H1 (cell line): Measurements from ENCODE around the gene FBXO39. TPM values are rescaled to one million over a fixed set of nuclear protein-coding genes. Genes with fewer than 3 reads are reported as not detected.

Experiments used
- BRCA1 ChIP-seq: IDR thresholded peaks from 2 replicates; pipeline ENCODE4 v1.6.1; 2012; ENCODE audit warnings: low read depth, low read length, improper control_type of control experiment
- CEBPB ChIP-seq: IDR thresholded peaks from 2 replicates; pipeline ENCODE4 v1.6.1; 2012; ENCODE audit warnings: low read depth, low read length
- CHD2 ChIP-seq: IDR thresholded peaks from 2 replicates; pipeline ENCODE4 v1.6.1; 2012; ENCODE audit warnings: low read length, improper control_type of control experiment
- SP1 ChIP-seq: IDR thresholded peaks from 2 replicates; pipeline ENCODE4 v1.6.1; 2011; ENCODE audit warnings: low read depth, low read length
- SUZ12 ChIP-seq: fragments of 200-600 bp; sonication (generic); IDR thresholded peaks from 2 replicates; pipeline ENCODE4 v1.6.1; 2012; ENCODE audit warnings: mild to moderate bottlenecking, inconsistent platforms, low read length, moderate library complexity, mixed read lengths
- YY1 ChIP-seq: IDR thresholded peaks from 2 replicates; pipeline ENCODE4 v1.6.1; 2011; ENCODE audit warnings: low read depth, mild to moderate bottlenecking, low read length
- polyA plus RNA-seq, 7 experiments: library from polyadenylated mRNA; depleted of rRNA in 3 of 7; stranded (reverse) in 5 of 7; unstranded in 2 of 7; fragments of >200 nt in 5 of 7; fragments of 200-250 nt in 2 of 7; gene quantifications; 1 replicate in 5 of 7; 2 replicates in 1 of 7; 4 replicates in 1 of 7; pipeline versions ENCODE4 v1.2.1 to v1.2.3, GENCODE V29; 2011 to 2013; ENCODE audit warnings: missing spikeins in 2 of 7, mixed read lengths in 2 of 7
- total RNA-seq: library from RNA; stranded (reverse); fragmentation: NEBNext Ultra II Directional; extraction: Animal tissue kit (Norgen Biotek cat#: 25700); gene quantifications from 2 replicates; pipeline ENCODE4 v1.2.1, GENCODE V29; 2021
- TF ChIP-seq, protein P1 (sequence below), 3 experiments: IDR thresholded peaks; 1 replicate in 2 of 3; 2 replicates in 1 of 3; pipeline versions ENCODE4 v1.5.1 to v1.6.1; 2011; ENCODE audit warnings: low read length in 3 of 3, mild to moderate bottlenecking in 3 of 3, inconsistent platforms in 2 of 3, low read depth in 1 of 3, moderate library complexity in 1 of 3; ENCODE audit not compliant: insufficient read depth in 1 of 3; ENCODE audit errors: control extremely low read depth in 1 of 3

Gene FBXO39
- total and polyA plus RNA-seq, 2 of the 8 experiments (the other 6 are each of a cell fraction or from before 2014, with no cell fraction given): 0.12 to 0.22 TPM

- TF ChIP-seq, protein P1, sequence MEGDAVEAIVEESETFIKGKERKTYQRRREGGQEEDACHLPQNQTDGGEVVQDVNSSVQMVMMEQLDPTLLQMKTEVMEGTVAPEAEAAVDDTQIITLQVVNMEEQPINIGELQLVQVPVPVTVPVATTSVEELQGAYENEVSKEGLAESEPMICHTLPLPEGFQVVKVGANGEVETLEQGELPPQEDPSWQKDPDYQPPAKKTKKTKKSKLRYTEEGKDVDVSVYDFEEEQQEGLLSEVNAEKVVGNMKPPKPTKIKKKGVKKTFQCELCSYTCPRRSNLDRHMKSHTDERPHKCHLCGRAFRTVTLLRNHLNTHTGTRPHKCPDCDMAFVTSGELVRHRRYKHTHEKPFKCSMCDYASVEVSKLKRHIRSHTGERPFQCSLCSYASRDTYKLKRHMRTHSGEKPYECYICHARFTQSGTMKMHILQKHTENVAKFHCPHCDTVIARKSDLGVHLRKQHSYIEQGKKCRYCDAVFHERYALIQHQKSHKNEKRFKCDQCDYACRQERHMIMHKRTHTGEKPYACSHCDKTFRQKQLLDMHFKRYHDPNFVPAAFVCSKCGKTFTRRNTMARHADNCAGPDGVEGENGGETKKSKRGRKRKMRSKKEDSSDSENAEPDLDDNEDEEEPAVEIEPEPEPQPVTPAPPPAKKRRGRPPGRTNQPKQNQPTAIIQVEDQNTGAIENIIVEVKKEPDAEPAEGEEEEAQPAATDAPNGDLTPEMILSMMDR (IDR thresholded peaks at IDR 0.05; ENCODE audit: control extremely low read depth in 1 of 3, insufficient read depth in 1 of 3, low read depth in 1 of 3, low read length in 3 of 3): no peak
- TF ChIP-seq CHD2: no peak
- TF ChIP-seq CEBPB: no peak
- no peak for TF ChIP-seq SUZ12
- TF ChIP-seq SP1: no peak
- TF ChIP-seq YY1: no peak
- TF ChIP-seq BRCA1: no peak
Observed at GRCh38 chr17:6761779-6762178, 14.2 kb upstream of the FBXO39 start (continued).
